ENCODE results near the gene RBP3.

RBP3 gene

DNA sequence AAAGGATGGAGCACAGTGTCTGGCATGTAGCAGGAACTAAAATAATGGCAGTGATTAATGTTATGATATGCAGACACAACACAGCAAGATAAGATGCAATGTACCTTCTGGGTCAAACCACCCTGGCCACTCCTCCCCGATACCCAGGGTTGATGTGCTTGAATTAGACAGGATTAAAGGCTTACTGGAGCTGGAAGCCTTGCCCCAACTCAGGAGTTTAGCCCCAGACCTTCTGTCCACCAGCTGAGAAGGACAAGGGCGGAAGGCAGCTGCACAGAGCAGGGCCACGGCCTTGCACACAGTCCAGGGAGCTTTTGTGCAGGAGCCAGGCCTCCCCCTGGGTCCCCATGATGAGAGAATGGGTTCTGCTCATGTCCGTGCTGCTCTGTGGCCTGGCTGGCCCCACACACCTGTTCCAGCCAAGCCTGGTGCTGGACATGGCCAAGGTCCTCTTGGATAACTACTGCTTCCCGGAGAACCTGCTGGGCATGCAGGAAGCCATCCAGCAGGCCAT is at the start of gene RBP3:
TSS of gene RBP3 (plus strand) at position 226 of the 514 bp plus-strand sequence. CDS start at position 348, 122 bp downstream.
- DNase-seq, result no peak

DNA sequence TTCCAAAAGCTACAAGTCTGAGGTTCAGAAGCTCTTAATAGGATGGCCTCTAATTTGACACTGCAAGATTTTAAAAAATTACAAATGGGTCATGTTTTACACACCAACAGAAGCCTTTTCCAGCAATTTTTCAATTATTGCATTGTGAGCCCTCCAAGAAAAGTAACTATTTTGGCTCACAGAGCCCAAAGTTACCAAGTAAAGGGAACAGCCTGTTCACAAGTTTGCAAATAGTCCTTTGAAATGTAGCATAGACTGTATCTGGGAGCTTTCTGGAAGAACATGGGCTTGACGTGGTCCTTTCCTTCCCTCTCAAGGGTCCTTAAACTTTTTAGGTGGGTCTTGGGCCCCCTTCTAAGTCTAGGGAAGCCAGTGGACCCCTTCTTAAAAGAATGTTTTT is 49.4 kb upstream of the RBP3 start:
- no peak for DNase-seq

DNA sequence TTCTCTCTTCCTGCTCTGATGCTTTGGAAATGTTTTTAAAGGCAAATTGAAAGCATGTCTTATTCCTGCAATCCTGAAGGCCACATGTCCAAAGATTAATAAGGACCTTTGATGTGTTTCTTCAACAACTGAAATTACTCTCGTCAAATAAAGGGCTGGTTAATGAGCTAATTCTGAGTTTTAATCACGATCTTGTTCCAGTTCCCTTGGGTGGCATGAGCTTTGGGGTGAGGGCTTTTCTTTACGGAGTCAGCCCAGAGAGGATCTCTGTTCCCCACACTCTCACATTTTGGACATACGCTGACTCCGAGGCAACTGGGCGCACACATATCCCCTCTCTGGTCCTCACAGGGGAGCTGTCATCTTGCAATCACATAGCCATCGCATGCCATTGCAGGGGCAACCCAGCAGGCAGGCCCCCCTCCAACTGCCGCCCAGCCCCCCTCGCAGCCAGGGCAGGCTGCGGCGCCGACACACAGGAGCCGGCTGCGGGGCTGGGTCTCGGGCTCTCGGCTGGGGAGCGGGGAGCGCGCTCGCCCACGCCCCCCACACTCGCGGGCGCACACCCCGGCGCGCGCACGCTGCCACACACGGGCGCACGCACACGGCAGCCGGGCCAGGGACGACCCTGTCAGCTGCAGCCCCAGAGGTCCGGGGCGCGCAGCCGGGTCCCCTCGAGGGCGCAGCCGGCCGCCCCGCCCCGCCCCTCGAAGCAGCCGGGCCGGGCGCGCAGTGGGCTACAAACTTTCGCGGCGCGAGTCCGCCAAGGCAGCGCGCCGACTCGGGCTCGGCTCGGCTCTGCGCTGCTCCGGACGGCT is 48.3 kb upstream of the RBP3 start, which contains the start of gene GDF10:
TSS of gene GDF10 (plus strand) at position 587 of the 818 bp plus-strand sequence. CDS start 455 bp downstream, outside the sequence.
- no peak for DNase-seq

DNA sequence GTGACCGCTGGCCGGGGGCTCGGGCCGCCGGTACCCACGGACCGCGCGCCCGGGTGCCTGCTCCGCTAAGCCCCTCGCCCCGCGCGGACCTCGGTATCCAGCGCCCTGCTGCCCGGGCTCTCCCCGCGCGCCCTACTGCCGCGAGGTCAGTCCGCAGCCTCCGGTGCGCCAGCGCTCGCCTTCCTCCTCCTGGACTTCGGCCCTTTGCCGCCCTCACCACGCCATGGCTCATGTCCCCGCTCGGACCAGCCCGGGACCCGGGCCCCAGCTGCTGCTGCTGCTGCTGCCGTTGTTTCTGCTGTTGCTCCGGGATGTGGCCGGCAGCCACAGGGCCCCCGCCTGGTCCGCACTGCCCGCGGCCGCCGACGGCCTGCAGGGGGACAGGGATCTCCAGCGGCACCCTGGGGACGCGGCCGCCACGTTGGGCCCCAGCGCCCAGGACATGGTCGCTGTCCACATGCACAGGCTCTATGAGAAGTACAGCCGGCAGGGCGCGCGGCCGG is 47.7 kb upstream of the RBP3 start:
- no peak for DNase-seq

DNA sequence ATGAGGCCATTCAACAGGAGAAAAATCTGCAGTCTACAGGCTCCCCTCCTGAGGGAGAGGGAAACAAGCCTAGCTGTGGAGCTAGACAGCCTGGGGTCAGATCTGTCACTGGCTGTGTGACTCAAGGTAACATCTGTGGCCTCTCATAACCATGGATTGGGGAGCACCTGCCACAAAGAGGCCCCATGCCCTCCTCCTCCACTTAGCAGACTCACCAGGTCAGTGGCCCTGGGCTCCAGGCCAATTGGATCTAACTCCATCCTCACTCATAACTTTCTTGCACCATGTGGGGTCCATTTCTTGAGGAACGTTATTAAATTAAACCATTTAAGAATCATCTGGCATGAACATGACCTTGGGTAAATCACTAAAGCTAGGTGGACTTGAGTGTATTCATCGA is 46.3 kb upstream of the RBP3 start:
- DNase-seq, result no peak

DNA sequence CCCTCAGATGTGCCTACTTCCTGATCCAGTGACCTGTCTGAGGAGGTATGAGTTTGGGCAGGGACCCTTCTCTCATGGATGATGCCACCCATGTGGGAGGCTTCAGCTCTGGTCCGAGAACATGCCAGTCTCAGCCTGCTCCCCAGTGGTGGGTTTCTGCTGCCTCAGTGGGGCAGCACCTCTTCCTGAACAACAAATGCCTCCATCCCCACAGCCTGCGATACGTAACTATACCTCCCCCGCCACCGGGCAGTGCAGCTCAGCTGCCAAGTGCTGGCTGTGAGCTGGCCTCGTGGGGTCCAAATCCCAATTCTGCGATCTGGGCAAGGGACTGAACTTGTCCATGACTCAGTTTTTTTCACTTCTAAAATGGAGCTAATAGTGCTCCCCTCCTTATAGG is 45.1 kb upstream of the RBP3 start:
- DNase-seq, result no peak

DNA sequence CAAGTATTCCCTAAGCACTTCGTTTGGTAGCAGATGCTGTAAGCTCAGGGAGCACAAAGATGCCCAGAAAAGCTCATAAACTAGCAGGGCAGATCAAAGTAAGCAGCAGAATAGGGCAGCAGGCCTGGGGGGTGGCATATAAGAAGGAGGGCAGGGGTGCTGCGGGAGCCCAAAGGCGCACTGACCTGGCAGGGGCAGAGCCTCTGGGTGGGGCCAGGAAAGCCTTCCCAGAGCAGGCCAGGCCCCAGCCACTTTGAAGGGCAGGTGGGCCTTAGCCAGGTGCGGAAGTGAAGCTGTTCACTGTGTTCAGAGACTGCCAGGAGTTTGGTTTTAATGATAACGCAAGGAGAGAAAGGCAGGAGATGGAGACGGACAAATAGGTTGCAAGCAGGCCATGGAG is 44.3 kb upstream of the RBP3 start:
- no peak for DNase-seq

DNA sequence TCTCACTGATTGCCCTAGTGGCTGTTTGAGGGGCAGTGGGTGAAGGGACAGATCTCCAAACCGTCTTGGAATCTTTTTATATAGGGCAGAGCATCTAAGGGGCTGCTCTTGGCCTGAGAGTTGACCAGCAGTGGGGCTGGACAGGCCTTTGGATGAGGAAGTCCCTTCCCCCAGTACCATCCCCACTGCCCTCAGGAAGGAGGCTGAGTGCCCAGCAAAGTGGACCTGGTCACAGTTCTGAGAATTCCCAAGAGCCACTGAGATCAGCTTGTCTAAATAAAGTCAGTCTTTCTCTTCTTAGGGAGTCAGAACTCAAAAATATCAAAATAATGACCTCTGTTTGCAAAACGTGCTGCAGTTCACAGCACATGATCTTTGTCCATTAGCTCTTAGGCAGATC is 42.6 kb upstream of the RBP3 start:
- no peak for DNase-seq

DNA sequence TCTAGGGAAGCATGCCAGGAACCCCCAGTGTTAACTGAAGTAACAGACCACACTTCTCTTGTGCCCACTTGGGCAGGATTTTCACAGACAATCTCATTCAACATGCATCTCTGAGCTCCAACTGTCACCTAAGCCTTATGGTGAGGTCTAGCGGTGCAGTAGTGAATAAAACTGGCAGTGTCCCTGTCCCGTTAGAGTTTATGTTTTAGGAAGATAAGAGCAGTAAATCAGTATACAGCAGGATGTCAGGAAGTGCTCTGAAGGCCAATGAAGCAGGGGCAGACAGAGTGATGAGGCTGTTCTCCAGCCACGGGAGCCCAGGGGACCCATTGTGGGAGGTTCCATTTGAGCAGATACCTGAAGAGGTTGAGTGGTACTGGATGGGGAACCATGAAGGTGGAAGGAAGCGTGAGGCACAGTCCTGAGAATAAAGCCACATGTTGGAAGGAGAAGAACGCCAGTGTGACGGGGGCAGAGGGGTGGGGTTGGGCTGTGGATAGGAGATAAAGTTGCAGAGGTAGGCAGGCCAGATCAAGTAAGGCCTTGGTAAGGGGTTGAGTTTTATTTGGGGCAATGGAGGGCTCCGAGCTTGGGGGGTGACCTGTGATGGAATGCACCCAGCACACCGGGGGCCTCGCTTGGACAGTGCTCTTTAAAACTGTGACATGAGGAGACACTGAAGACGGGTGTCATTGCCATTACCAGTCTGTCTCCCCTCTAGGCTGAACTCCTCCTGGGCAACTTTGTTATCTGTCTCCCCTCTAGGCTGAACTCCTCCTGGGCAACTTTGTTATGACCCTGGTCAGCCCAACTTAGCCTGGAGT is 41.6 kb upstream of the RBP3 start:
- DNase-seq, result no peak

DNA sequence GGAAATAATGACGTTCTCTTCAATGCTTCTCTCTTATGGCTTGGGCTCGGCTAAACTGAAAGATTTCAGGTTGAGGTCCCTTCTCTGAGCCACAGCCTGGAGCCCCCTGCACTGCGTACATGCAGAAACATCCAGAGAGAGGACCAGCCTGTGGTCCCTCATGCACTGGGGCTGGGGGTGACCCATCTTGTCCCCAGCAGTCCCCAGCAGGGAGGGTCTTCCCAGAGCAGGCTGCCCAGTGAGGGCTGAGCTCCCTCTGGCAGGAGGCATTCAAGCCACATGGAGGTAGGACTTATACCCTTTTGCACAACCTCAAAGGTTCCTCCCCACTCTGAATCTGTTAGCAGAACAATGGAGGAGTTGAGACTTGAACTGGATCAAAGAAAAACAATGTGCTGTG is 40.8 kb upstream of the RBP3 start:
- DNase-seq, result no peak

DNA sequence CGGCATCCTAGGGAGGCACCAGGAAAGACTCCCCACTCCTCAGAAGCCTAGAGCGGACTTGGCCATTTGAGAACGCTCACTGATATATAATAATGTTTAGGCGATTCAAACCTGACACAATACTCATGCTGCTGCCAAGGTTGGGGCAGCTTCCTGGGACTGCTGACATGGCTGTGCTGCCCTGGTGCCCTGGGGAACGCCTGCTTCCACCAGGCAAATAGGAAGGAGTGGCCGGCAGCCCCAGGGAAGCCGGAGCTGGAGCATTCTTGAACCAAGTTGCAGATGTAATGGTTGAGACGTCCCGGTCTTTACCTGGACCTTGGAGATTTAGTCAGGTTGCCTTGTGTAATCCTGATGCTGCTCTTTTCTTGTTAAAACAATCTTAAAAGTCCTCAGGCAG is 39.4 kb upstream of the RBP3 start:
- DNase-seq, result no peak

DNA sequence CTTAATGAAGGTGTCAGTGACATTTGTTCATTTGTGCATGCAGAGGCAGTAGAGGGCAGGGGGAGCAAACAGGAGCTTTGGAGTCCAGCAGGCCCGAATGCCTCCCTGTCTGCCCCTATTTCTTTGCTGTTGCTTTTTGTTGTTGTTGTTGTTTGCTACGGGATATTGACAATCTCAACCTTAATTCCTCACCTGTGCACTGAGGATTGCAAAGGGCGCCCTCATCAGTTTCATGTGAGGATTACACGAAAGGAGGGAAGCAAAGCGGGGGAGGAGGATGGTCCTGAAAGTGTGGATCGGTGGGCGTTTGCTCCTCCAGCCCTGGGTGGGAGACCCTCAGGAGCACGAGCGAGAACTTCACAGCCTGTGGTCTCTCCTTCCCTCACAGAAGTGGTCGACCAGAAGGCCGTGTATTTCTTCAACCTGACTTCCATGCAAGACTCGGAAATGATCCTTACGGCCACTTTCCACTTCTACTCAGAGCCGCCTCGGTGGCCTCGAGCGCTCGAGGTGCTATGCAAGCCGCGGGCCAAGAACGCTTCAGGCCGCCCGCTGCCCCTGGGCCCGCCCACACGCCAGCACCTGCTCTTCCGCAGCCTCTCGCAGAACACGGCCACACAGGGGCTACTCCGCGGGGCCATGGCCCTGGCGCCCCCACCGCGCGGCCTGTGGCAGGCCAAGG is 38.6 kb upstream of the RBP3 start:
- DNase-seq, result no peak

DNA sequence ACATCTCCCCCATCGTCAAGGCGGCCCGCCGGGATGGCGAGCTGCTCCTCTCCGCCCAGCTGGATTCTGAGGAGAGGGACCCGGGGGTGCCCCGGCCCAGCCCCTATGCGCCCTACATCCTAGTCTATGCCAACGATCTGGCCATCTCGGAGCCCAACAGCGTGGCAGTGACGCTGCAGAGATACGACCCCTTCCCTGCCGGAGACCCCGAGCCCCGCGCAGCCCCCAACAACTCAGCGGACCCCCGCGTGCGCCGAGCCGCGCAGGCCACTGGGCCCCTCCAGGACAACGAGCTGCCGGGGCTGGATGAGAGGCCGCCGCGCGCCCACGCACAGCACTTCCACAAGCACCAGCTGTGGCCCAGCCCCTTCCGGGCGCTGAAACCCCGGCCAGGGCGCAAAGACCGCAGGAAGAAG is 38.1 kb upstream of the RBP3 start:
- no peak for DNase-seq

DNA sequence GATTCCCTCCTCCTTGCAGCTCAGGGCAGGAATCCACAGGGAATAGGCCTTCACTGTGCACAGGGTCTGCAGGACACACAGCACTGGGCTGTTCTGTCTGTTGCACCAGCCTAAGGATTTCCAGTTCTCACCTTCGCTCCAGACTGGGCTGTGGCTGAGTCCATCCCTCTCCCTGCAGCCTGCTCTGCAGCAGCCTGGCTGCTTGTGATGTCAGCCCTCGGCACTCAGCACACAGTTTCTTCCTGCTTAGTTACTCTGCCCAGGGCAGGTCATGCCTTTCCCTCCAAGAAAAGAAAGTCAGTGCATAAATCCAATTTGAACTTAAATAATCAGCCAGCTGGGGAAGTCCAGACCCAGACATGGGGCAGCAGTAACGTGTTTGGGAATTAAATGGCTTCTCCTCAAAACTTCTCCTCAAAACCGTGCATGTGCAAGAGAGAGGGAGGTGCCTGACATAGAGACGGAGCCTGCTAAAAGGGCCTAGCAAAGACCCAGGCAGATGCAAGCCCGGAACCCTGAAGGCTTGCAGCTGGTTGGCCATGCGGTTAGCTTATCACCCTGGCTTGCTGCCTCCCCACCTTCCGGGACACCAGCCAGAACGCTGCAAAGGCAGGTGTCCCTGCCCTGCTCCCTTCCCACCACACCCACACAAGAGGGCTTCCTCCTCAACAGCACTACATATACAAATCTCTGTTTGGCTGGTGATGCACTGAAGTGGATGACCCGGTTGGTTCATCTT is 36.8 kb upstream of the RBP3 start:
- no peak for DNase-seq

DNA sequence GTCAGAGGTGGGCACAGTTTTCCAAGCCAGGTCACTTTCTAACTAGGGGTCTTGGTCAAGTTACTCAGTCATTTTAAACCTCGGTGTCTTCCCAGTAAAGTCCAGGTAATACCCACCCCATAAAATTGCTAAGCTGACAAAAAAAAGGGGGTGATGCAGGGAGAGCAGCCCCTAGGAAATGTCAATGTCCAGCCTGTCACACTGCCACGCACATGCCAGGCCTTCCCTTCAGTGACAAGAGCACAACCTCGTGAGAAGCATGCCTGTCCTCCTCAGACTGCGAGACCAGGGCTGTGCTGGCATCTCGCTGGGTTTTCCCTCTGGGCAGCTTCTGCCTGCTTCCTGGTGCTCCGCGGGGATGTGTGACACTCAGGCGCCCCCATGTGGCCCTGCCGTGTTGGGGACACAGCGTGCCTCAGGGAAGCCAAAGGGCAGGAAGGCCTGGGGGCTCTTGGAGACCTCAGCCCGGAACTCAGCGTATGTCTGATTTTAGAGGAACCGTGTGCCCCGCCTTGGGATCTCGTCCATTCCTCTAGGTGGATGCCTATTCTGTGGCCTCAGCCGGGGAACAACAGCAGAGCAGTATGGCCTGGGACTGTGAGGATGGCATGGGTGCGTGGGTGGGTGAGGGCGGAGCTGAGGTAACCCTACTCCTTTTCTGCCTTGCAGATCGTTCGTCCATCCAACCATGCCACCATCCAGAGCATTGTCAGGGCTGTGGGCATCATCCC is 36.1 kb upstream of the RBP3 start:
- peak; percentile 19 for DNase-seq

DNA sequence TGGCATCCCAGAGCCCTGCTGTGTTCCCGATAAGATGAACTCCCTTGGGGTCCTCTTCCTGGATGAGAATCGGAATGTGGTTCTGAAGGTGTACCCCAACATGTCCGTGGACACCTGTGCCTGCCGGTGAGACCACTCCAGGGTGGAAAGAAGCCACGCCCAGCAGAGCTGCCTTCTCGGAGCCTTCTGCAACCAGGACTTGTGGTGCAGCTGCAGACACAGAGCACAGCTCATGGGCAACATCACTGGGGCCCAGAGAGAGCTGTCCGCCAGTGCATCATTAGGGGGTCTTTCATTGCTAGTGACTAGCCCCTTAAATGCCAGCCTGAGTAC is 35.5 kb upstream of the RBP3 start:
- DNase-seq, result no peak

DNA sequence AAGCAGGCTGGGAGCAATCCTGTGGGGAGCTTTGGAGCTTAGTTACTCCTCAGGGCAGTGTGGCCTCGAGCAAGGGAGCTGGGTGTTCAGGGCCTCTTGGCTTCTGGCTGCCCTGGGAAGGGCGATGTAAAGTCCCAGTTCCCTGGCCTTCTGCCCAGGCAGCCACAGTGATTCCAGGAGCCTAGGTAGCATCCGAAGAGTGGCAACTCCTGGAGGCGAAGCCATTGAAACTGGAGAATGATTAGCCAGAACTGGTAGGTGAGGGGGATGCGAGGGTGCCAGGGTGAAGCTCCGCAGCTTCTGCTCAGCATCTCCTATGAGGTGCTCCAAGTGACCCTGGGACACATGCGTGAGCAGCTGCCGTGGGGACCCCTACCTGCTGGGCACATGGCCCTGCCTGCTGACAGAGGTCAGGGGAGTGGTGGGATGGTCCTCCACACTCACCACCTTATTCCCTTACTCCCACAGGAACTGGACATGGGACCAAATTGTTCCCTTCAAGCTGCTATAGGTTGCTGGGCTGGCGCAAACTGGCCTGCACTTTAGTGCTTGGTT is 33.7 kb upstream of the RBP3 start:
- DNase-seq, result no peak

DNA sequence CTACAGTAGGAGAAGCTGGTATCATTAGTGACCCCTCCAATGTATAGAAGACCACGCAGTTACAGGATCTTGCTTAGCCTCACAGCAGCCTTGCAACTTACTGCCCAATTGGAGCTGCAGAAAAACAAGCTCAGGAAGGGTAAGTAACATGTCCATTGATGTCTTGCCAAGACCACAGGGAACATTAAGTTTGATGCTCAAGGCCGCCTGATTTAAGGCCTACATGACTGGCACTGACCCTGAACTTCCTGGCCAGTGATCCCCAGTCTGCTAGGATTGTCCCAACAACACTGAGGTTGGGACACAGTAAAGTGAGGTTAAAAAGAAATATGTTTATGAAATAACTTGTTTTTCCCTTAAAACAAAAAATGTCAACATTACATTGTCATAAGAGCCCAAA is 32.7 kb upstream of the RBP3 start:
- no peak for DNase-seq

DNA sequence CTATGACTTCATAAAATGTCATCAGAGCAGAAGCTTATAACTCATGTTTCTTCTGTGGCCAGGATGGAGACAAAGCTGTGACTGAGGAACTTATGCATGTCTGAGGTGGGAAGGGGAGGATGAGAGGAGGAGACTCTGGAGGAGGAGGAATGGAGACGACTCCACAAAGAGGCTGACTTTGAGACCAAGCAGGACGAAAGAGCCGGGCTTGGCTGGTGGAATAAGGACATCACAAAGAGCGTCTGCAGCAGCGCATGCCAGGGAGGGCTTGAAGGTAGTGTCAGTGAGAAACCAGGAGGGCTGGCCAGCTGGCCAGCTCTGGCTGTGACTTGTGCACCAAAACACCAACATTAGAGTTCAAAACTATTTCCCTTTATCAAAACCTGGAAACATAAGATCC is 32.0 kb upstream of the RBP3 start:
- no peak for DNase-seq

DNA sequence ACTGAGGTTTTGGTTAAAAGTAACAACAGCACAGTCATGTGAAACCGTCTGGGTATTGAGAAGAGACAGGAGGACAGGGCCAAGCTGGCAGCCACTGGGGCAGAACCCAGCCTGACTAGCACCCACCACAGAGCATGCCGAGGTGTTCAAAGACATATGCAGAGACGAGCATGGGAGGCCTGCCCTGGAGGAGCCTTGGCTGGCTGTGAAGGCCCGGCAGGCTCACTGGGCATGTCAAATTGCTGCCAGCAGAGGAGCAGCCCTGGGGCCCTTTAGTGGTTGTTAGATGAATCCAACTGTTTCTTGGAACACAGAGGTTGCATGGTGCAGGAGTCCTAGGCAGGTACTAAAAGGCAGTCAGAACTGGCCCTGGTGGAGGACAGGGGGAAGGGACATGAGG is 30.9 kb upstream of the RBP3 start:
- no peak for DNase-seq

DNA sequence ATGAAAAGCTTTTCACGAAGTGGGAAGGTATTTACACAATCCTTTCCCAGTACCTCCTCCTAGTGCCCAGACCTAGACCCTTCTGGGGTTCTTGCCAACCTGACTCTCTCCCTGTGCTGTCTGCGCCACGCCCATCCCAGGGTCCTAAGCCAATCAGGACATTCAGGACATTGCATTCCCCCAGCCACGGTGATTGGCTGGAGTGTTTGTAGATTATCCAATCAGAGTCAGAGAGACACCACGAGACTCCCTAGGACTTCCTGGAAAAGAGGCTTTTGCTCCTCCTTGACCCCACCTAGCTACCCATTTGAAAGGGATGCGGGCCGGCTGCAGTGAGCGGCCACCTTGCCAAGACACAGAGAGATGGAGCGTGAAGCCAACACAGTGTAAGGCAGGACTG is 29.5 kb upstream of the RBP3 start:
- DNase-seq, result no peak

DNA sequence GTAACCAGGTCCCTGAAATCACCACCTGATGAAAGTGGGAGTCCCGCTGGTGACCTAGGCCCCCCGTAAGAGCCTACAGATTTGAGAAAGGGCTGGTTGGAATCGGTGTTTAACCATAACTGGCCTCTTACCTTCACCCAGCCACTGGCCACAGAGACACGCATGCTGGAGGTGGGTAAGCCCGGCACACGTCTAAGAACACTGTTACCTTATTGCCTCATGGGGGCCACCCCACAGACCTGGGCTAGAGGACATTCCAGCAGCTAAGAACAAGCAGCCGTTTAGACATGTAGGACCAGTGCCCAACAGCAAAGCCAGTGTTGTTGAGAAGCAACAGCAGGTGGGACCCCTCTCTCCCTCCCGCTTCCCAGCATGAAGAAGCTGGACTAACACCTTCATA is 28.4 kb upstream of the RBP3 start:
- DNase-seq, result no peak
